ENCODE measurements around the gene NCOA1.

NCOA1 gene

DNA sequence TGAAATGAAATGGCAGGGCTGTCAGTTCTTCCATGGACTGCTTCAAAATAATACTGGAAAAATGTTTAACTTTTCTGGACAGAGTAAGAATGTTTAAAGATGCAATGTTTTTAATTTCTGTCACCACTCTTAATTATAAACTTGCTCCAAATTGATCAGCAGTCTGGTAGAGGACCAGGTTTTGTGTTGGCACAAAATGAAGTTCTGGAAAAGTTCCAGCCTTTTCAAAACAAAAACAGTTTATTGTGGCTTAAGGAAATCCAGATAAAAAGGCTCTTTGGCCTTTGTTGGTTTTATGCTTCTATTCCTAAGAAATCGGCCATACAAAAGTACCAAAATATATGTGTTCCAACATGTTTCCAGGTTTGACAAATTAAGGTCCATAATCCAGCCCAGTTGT, 253.3 kb downstream of the NCOA1 start:
- no peak for DNase-seq (ENCODE audit: low read depth)

DNA sequence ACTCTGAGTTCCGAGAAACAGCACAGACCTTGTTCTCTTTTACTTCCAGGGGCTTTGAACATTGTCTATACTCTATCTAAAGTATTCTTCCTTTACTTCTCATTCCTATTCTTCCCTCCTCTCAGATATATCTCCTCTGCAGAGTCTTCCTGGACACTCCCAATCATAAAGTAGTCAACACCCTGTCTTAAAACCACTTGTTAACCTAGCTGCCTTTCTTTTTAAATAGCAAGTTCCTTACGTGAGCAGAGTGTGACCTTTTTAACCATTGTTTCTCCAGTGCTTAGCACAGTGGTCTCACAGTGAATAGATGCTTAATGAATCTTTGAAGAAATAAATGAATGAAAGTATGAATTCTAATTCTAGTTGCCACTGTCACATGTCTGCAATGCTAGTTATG, 254.8 kb downstream of the NCOA1 start:
- DNase-seq (ENCODE audit: low read depth): no peak

GRCh38 chr2:24747299-24747698, 256.2 kb downstream of the NCOA1 start:
- DNase-seq (ENCODE audit: low read depth): no peak

GRCh38 chr2:24749069-24749691, 258.1 kb downstream of the NCOA1 start:
- DNase-seq (ENCODE audit: low read depth): no peak

DNA sequence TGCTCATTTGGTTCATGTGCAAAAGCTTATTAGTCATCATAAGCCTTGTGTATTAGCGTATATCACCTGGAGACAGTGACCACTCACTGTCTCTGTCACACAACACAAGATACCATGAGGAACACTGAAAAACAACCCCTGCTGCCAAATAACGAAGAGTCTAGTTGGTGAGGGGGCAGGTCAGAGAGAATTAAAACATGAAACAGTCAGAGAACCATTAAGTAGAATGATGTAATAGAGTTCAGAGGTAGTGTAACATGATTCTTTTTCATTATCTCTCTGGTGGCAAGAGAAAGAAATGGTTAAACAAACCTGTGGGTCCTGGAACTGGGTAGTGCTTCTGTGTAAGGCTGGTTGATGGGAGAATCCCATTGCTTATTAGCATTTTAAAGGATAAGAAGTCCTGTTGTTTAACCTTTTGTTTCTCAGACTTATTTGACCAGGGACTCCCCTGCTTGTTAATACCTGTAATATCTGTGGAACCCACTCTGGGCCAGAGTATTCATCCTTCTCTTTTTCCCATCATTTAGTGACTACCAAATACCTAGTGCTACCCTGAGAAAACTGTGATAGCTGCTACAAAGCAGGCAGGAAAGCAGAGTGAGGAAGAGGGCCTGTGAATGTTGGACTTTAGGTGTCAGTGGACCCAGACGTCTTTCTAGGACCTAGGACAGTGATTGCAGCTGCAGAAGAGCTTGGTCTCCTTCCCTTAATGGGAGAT, 264.1 kb downstream of the NCOA1 start:
- no peak for DNase-seq (ENCODE audit: low read depth)

DNA sequence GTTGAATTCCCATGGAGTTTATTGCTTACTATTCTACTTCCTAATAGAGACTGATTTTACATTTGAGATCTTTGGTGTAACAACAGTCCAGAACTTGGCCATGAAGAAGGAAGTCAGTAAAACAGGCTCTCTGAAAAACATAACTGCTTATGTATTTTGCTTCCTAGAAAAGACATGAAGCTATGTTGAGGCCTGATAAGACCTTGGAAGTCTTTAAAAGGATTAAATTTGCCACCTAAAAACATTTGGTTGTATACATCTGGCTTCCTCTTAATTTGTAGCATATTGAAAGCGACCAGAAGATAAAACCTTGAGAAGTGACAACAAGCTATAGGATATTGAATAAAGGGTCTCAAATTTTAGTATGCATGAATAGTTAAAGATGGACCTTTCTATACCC, 265.7 kb downstream of the NCOA1 start:
- DNase-seq (ENCODE audit: low read depth): no peak

DNA sequence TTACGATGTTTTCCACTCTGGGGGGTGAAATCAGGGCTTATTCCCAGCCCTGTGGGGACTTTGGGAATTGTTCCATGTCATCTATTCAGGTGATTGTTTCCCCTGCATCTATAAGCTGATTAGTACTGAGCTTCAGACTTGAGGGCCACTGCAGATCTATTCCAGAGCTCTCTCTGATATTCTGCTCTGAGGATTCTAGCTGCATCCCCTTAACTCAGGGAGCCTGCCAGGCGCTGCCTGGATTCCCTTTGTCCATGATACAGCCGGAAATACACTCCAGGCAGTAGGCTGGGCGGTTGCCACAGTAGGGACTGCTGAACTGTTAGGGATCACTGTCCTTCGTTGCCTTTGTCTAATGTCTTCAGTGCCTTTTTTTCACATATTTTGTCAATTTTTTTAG, 270.8 kb downstream of the NCOA1 start:
- no peak for DNase-seq (ENCODE audit: low read depth)

- DNase-seq (ENCODE audit: low read depth): no peak
These were observed 271.5 kb downstream of the NCOA1 start for GRCh38 chr2:24762518-24762917.

- DNase-seq (ENCODE audit: low read depth): peak; percentile 5
These were observed 272.8 kb downstream of the NCOA1 start for GRCh38 chr2:24763843-24764242.

DNA sequence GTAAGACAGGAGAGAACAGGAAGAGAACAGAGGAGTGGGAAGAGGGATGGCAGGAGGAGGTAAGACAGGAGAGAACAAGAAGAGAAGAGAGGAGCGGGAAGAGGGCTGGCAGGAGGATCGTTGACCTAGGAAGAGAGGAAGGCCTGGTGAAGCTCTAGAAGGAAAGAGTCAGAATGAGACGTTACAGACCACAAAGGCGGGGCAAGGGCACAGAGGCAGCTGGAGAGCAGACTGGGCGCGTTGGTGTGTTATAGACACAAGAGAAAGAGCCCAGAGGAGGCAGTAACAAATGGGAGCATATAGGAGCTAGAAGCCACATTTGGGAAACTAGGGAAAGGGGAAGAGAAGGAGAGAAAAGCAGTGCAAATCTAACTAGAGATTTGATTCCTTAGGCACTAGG, 275.6 kb downstream of the NCOA1 start:
- no peak for DNase-seq (ENCODE audit: low read depth)

DNA sequence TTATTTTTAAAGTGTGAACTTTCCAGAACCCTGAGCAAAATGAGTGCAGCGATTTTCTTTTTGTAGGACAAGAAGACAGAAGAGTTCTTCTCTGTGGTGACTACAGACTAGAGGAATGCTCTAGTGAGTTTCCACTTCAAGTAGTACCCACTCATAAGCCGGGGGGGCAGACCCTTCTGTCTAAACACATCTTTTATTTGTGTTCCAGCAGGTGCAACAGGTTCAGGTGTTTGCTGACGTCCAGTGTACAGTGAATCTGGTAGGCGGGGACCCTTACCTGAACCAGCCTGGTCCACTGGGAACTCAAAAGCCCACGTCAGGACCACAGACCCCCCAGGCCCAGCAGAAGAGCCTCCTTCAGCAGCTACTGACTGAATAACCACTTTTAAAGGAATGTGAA, 277.0 kb downstream of the NCOA1 start:
- no peak for DNase-seq (ENCODE audit: low read depth)

DNA sequence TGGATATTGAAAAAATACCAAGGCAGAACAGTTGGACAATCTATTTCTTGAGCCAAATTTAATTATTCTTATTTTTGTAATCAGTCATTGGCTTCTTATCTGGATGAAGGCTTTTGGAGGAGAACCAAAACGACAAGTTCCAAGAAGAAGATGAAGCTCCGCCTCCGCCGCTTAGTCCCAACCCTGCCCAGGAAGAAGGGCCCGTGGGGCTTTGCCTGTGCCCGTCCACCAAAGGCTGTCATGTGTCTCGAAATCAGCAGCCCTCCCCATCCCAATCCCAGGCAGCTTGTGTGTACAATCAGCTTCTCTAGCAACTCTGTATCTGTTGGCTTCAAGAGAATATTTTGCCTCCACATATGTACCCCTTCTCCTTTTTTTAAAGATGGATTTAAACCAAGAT, 277.5 kb downstream of the NCOA1 start:
- DNase-seq (ENCODE audit: low read depth): no peak

DNA sequence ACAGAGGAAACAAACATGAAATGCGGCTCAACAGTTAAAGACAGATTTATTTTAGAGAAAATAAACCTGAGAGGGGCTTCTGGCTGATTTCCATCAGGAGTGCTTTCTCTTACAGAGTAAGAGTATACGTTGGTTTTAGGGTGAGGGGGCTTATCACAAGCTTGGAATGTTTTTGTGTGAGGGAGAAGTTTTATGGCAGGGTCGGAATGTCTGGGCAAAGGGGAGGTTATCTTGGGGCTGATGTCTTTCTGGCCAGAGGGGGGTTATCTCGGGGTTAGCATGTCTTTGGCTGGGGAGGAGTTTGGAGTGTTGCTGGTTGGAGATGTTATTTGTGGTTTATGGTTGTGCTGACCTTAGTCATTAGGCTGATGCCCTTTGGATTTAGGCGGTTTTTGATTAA, 280.0 kb downstream of the NCOA1 start:
- no peak for DNase-seq (ENCODE audit: low read depth)

DNA sequence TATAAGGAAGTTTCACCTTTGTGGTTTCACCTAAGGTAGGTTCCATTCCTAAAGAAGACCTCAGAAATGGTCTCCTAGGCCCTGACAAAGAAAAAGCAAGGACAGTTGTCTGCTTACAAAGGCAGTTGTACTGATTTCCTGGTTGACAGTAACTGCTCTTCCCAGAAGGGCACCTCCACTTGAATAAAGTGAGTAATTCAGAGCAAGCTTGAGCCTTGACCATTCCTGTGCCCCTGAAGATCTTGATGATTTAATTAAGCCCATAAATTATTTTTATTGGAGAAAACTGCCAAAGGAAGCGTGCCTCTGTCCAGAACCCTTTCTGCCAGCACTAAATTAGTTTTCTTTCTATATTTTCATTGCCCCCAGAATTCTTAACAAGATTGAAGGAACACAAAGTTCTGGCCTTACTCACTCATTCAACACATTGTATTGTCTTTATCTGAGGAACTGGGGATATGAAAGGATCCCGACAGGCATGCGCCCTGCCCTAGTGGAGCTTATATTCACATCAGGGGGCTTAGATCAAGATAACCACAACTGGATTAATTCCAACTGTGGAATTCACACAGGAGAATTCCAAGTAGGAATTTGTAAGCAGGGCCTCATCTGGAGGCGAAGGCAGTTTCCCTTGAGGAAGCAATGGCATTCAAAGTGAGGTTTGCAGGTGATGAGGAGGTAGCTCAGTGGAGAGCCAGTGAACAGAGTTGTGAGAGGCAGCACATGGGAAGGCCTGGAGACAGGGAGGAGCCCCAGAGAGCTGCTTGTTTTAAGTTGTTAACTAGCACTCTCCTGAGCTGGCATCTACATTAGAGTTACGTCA, 280.9 kb downstream of the NCOA1 start:
- DNase-seq (ENCODE audit: low read depth): peak; percentile 44

DNA sequence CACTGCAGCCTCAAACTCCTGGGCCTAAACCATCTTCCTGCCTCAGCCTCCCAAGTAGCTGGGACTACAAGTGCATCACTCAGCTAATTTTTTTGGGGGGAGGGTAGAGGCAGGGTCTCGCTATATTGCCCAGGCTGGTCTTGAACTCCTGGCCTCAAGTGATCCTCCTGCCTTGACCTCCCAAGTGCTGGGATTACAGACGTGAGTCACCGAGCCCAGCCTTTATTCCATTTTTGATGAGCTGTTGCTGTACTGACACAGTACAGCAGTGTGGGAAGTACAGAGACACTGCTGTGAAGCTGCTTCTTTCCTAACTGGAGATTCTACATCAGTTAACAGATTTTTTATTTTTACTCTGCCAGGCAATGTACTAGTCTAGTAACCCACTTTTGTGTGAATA, 283.3 kb downstream of the NCOA1 start:
- DNase-seq (ENCODE audit: low read depth): no peak

DNA sequence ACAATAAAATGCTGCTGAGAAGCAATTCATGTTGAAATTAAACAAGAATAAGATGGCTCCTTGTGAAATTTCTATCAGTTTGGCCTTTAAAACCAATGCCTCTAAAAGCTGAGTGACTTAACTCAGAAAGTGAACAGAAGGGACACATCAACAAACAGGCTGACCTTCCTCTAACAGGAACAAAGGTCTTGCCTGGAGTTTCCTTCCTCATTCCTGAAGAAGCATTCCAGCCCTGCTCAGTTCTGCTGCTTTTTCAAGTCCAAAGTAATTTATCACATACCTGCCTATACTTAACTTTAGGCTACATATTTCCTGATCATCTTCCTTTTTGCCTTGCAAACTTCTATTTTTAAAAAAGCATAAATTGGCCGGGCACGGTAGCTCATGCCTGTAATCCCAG, 288.1 kb downstream of the NCOA1 start:
- DNase-seq (ENCODE audit: low read depth): no peak

DNA sequence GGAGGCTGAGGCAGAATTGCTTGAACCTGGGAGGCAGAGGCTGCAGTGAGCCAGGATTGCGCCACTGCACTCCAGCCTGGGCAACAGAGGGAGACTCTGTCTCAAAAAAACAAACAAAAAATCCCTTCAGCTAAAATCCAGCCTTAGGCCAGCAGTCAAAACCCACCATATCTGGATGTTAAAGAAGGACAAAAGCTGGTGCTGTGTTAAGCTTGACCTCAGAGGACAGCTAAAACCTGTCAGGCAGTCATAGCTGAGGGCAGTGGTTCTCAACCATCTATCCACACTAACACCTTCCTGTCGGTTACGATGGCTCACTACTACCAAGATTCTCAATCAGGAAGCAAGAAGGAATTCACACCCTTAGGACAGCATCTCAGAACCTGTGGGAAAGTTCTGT, 292.6 kb downstream of the NCOA1 start:
- no peak for DNase-seq (ENCODE audit: low read depth)

- no peak for DNase-seq (ENCODE audit: low read depth)
These were observed 294.7 kb downstream of the NCOA1 start for GRCh38 chr2:24785671-24786321.

DNA sequence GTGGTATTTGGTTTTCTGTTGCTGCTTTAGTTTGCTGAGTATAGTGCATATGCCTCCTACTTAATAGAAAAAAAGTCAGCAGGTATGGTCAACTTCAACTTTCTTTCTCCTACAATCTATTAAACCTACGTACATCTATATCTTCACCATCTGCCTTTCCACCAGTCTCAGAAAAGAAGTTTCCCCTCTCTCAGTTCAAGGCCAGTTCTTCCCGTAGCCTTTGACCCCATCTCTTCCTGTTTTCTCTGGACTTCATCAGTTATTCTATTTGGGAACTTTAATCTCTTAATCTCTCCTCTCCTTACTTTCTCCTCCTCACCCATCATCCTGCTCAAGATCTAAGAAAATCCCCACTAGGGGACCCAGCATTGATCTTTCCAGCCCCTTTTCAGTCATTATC, 296.5 kb downstream of the NCOA1 start:
- no peak for DNase-seq (ENCODE audit: low read depth)

GRCh38 chr2:24788816-24789215, 297.8 kb downstream of the NCOA1 start:
- no peak for DNase-seq (ENCODE audit: low read depth)

DNA sequence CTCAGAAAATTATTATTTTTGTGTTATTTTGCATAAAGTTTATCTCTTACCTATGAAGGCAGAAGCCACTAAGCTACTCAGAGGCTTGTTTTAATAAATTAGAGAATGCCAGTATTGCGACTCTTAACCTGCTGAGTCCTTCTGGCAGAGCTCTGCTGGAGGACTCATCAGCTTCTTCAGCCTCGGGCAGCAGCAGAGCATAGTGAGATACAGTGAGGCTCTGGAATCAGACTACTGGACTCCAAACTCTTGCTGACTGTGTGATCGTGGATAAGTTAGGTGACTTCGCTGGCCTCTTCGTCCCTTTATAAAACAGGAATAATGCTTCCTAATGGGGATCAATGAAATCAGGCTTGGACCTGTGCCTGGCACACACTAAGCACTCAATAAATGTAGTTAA, 300.4 kb downstream of the NCOA1 start:
- no peak for DNase-seq (ENCODE audit: low read depth)

GRCh38 chr2:24792542-24792873, 301.5 kb downstream of the NCOA1 start:
- DNase-seq (ENCODE audit: low read depth): no peak
